Globus pallidus (tissue), 1 donor: Measurements from ENCODE around the gene RASSF7.

ENCODE experiments used
- DNase-seq: peaks from one replicate; pipeline ENCODE4 v3.0.0-alpha.2; 2015; ENCODE audit warnings: low spot score

Gene RASSF7

DNA sequence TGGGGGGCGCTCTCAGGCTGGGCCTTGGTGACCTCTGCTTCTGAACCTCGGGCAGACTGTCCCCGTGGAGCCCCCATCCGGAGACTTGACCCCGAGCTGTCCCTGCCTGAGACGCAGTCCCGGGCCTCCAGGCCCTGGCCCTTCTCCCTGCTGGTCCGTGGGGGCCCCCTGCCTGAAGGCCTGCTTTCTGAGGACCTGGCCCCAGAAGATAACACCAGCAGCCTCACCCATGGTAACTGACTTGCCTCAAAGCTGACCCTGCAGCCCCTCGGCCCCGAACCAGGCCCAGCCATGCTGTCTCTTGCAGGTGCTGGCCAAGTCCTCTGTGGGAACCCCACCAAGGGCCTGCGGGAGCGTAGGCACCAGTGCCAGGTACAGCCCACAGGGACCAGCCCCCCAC is 9.2 kb upstream of the RASSF7 start:
- DNase-seq = no peak

GRCh38 chr11:553083-553987 is 7.4 kb upstream of the RASSF7 start:
- DNase-seq = no peak

- no peak for DNase-seq
These were observed 6.8 kb upstream of the RASSF7 start for GRCh38 chr11:553988-554340.

GRCh38 chr11:554428-555226 is 6.1 kb upstream of the RASSF7 start:
- DNase-seq = no peak

DNA sequence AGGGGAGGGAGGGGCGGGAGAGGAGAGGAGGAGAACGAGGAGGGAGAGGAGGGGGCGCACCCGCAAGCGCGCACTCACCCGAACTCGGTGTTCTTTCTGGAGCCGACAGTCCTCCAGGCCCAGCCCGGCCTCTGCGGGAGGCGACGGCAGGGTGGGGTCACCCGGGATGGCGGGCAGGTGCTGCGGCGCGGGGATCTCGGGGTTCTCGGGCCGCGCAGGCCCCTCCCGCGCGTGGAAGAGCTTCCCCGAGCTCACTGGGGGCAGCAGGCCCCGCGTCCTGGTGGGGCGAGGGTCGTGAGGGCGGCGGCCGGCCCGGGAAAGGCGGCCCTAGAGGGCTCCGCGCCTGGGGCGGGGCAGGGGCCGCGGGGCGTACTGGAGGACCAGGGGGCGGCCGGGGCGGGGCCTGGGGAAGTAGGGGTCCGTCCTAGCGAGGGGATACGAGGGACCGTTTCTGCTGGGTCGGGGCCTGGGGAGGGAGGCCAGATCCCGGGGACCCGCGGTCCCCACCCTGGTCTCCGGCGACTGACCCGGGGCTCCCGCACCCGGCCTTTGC is 5.5 kb upstream of the RASSF7 start:
- no peak for DNase-seq

DNA sequence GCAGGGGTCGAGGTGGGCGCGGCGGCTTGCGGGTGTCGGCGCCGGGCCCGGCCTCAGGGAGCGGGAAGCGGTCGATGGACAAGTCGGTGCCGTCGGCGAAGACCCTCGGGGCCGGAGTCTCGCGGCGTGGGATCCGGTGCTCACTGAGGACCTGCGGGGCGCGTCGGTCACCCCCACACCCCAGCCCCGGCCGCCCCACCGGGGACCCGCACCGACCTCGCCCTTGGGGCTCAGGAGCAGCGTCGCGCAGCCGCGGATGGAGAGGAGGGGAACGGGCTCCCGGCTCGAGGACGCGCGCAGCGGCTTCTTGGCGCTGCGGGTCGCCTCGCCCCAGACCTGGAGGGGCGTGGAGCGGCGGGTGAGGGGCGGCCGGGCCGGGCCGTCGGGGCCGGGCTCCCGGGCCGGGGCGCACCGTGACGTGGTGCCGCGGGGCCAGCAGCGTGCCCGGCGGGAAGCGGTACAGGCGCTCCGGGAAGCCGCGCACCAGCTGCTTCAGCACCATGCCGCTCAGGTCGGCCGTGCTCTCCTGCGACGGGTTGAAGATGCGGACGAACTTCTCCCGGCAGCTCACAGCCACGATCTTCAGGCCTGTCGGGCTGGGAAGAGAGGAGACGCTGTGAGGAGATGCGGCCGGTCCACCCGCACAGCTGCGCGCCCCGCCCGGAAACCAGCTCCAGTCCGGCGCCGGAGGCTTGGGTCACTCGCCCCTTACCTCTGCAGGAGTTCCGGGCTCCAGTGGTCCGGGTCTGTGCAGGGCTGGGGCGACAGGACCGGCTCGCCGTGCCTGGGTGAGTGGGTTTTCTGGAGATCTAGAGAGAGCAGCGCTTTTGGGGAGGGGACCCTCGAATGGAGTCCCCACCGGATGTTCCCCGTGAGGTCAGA is 4.7 kb upstream of the RASSF7 start:
- no peak for DNase-seq

- no peak for DNase-seq
These were observed 4.0 kb upstream of the RASSF7 start for GRCh38 chr11:556662-557256.

DNA sequence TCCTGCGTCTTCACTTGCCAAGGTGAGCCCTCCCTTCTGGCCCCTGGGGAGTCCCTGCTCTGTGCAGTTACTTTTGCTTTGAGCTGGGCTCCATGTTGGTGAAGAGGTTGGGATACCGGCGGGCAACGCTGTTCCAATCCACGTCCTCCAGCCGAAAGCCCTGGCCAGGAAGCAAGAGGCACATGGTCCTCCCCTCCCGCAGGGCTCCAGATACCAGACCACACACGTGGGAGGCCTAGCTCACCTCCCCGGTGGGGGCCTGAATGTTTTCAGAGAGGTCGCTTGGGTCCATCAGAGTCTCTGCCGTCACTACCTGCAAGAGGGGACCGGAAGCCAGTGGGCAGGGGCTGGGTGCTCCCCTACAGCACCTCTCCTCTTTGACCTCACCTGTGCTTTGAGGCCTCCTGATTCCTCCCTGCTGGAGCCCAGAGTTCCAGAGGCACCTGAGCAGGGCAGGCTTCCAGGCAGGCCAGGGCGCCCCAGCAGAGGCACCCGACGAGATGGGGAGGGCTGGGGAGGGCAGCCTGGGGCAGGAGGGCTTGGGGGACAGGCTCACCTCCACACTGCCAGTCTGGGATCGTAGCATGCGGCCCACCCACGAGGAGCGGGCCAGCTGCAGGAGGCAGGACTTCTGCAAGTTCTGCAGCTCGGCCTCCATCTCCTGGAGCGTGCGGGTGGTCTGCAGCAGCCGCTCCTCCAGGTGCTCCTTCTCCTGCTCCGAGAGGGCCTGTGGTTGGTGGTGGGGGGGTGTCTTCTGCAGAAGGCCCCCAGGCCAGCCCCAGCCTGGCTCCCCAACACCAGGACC is 3.2 kb upstream of the RASSF7 start:
- DNase-seq = no peak

DNA sequence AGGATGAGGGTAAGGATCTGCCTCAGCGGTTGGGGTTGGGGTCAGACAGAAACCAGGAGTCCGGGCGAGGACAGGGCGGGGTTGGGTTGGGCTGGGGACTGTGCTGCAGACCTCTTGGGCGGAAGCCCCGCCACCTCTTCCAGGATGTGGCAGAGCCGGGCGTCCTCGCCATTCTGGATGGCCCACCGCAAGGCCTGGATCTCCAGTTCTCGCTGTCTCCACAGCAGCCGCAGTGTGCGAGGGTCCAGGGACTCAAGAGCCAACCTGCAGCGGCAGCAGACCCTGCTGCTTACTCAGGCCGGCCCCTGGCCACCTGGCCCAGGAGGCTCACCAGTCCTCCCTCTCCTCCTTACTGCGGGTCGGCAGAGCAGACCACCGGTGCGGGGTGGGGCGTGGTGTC is 2.3 kb upstream of the RASSF7 start:
- no peak for DNase-seq

DNA sequence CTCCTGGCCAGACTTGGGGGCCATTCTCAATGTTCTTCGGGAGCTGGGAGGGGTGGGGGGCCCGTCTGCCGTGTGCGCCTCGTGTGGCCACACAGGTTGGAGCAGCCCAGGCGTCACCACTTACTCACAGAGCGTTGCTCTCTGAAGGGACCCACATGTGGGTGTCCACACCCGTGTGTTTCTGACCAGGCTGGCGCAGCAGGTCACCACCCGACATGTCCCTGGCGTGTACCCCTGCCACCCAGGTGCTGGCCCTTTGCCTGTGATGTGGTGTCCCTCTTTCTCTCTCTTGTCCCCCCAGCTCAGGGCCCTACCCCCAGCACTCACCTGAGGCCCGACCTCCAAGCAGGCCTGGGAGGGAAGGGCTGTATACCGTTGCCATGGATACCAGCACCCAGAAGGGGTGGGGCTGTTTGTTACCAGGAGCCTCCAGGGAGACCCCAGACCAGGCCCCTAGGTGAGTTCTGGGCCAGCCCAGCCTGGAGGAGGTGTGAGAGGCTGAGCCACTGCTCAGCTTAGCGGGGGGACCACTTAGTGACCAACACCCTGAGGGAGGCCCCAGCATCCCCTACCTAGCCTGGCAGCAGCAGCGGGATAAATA is 1.6 kb upstream of the RASSF7 start:
- DNase-seq = no peak

- DNase-seq = no peak
These were observed 962 bp upstream of the RASSF7 start for GRCh38 chr11:559712-560304.

DNA sequence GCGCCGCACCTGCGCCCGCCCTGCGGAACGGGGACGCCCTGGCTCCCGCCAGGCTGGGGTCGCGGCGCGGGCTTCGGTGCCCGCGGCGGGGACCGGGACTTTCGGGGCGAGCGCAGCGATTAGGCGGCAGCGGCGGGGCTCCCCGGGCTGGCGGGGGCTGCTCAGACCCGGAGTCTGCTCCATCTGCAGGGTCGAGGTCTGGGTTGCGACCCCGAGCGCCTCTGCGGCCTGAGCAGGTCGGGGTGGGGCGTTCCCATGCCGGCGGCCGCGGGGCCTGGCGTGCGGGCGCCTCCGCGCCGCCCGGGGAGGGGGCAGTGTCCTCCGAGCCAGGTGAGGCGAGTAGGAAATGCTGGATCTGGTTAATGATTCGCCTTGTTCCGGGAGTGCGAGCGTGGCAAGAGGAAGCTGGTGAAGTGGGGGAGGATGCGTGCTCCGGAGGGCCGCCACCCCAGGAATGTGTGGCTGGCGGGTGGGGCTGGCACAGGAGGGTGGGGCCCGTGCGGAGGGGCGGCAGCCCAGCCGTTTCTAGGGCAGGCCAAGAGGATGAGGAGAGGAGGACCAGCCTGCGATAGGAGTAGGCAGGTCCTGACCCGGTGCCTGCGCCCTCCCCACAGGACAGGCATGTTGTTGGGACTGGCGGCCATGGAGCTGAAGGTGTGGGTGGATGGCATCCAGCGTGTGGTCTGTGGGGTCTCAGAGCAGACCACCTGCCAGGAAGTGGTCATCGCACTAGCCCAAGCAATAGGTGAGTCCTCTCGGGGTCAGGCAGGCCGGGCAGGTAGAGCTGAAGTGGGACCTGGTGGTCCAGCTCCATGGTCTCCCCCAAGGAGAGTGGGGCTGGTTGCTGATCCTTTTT is 606 bp downstream of the RASSF7 start:
- no peak for DNase-seq

DNA sequence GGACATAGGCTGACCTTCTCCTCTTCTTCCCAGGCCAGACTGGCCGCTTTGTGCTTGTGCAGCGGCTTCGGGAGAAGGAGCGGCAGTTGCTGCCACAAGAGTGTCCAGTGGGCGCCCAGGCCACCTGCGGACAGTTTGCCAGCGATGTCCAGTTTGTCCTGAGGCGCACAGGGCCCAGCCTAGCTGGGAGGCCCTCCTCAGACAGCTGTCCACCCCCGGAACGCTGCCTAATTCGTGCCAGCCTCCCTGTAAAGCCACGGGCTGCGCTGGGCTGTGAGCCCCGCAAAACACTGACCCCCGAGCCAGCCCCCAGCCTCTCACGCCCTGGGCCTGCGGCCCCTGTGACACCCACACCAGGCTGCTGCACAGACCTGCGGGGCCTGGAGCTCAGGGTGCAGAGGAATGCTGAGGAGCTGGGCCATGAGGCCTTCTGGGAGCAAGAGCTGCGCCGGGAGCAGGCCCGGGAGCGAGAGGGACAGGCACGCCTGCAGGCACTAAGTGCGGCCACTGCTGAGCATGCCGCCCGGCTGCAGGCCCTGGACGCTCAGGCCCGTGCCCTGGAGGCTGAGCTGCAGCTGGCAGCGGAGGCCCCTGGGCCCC is 1.4 kb downstream of the RASSF7 start:
- no peak for DNase-seq

GRCh38 chr11:563066-563811 is 2.5 kb downstream of the RASSF7 start:
- no peak for DNase-seq

- no peak for DNase-seq
These were observed 3.2 kb downstream of the RASSF7 start for GRCh38 chr11:563812-564578.

DNA sequence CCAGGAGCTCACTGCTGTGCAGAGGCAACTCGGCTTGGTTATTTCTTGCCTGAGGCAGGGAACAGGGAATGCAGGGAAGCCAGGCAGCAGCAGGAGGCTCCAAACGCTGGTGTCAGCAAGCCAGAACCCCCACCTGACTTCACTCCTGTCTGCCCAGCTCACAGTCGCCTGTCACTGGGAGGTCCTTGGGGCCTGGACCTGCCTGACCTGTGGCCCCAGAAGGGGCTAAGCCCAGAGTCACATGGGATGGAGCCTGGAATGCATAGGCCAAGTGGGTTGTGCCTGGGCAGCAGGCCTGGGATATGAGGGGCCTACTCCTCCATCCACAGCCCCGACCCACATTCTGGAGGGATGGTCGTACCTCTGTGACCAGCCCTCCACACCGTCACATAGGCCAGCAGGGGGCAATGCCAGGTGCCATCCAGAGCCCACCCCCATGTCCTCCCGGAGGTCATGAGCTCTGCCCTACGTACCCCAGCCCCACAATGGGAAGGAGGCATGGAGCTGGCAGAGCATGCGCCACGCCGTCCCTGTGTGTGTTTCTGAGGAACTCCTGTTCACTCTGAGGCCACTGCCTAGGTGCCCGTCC is 5.2 kb downstream of the RASSF7 start:
- no peak for DNase-seq
